ENCODE data around the gene ZNF619.

- TF ChIP-seq, protein P1, sequence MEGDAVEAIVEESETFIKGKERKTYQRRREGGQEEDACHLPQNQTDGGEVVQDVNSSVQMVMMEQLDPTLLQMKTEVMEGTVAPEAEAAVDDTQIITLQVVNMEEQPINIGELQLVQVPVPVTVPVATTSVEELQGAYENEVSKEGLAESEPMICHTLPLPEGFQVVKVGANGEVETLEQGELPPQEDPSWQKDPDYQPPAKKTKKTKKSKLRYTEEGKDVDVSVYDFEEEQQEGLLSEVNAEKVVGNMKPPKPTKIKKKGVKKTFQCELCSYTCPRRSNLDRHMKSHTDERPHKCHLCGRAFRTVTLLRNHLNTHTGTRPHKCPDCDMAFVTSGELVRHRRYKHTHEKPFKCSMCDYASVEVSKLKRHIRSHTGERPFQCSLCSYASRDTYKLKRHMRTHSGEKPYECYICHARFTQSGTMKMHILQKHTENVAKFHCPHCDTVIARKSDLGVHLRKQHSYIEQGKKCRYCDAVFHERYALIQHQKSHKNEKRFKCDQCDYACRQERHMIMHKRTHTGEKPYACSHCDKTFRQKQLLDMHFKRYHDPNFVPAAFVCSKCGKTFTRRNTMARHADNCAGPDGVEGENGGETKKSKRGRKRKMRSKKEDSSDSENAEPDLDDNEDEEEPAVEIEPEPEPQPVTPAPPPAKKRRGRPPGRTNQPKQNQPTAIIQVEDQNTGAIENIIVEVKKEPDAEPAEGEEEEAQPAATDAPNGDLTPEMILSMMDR (IDR thresholded peaks at IDR 0.05): no peak
- TF ChIP-seq EZH2 (IDR thresholded peaks at IDR 0.05; ENCODE audit: borderline replicate concordance, insufficient read depth, low read depth, low read length, poor library complexity, severe bottlenecking): no peak
Observed at GRCh38 chr3:40453933-40454332, 23.0 kb upstream of the ZNF619 start.
